H9 (cell line): Measurements from ENCODE around the gene IQCE. TPM values are rescaled to one million over a fixed set of nuclear protein-coding genes. Genes with fewer than 3 reads are reported as not detected.

Experiments
- DNase-seq: peaks from one replicate; pipeline ENCODE4 v3.0.0-alpha.2; 2017
- H2AFZ ChIP-seq: one replicate; pipeline ENCODE4 v1.6.1; 2013; ENCODE audit warnings: mild to moderate bottlenecking, low read length, control low read depth, moderate library complexity
- H2AK5ac ChIP-seq: 2 replicates; pipeline ENCODE4 v1.6.1; 2013; ENCODE audit warnings: low read length, control low read depth, mixed read lengths; ENCODE audit not compliant: insufficient read length
- H2BK120ac ChIP-seq: one replicate; pipeline ENCODE4 v1.6.1; 2013; ENCODE audit warnings: low read depth, mild to moderate bottlenecking, low read length, control low read depth, inconsistent platforms; ENCODE audit not compliant: poor library complexity, severe bottlenecking
- H2BK12ac ChIP-seq: 2 replicates; pipeline ENCODE4 v1.6.1; 2013; ENCODE audit warnings: low read length, control low read depth, mixed read lengths, low read depth; ENCODE audit not compliant: insufficient read length
- H2BK15ac ChIP-seq: 2 replicates; pipeline ENCODE4 v1.6.1; 2013; ENCODE audit warnings: low read depth, low read length, control low read depth
- H2BK20ac ChIP-seq: one replicate; pipeline ENCODE4 v1.6.1; 2013; ENCODE audit warnings: low read depth, mild to moderate bottlenecking, low read length, control low read depth, inconsistent platforms; ENCODE audit not compliant: poor library complexity, severe bottlenecking
- H2BK5ac ChIP-seq: 2 replicates; pipeline ENCODE4 v1.6.1; 2013; ENCODE audit warnings: low read length, control low read depth, mixed read lengths; ENCODE audit not compliant: insufficient read length
- H3K14ac ChIP-seq: 2 replicates; pipeline ENCODE4 v1.6.1; 2013; ENCODE audit warnings: low read length, control low read depth; ENCODE audit not compliant: insufficient read depth
- H3K18ac ChIP-seq: 2 replicates; pipeline ENCODE4 v1.6.1; 2013; ENCODE audit warnings: low read depth, mild to moderate bottlenecking, mixed read lengths, low read length, control low read depth; ENCODE audit not compliant: insufficient read length
- H3K23ac ChIP-seq: 2 replicates; pipeline ENCODE4 v1.6.1; 2013; ENCODE audit warnings: low read length, control low read depth, mixed read lengths, low read depth; ENCODE audit not compliant: insufficient read length
- H3K23me2 ChIP-seq: 2 replicates; pipeline ENCODE4 v1.6.1; 2013; ENCODE audit warnings: low read depth, mild to moderate bottlenecking, mixed read lengths, low read length, control low read depth; ENCODE audit not compliant: insufficient read length, poor library complexity, severe bottlenecking
- H3K27ac ChIP-seq: 2 replicates; pipeline ENCODE4 v1.5.1; 2013; ENCODE audit warnings: low read length, control low read depth, mixed read lengths, low read depth; ENCODE audit not compliant: insufficient read length
- H3K27me3 ChIP-seq: 2 replicates; pipeline ENCODE4 v1.6.1; 2013; ENCODE audit warnings: low read length, control low read depth, inconsistent platforms; ENCODE audit not compliant: insufficient read depth
- H3K4ac ChIP-seq: 2 replicates; pipeline ENCODE4 v1.6.1; 2013; ENCODE audit warnings: low read depth, mild to moderate bottlenecking, control low read depth, inconsistent platforms, low read length, moderate library complexity
- H3K4me1 ChIP-seq: 2 replicates; pipeline ENCODE4 v1.6.1; 2013; ENCODE audit warnings: low read length, control low read depth, inconsistent platforms; ENCODE audit not compliant: insufficient read depth
- H3K4me2 ChIP-seq: 2 replicates; pipeline ENCODE4 v1.6.1; 2013; ENCODE audit warnings: low read length, control low read depth, mixed read lengths; ENCODE audit not compliant: insufficient read length, insufficient read depth
- H3K56ac ChIP-seq: 2 replicates; pipeline ENCODE4 v1.6.1; 2013; ENCODE audit warnings: low read depth, mild to moderate bottlenecking, mixed read lengths, low read length, control low read depth; ENCODE audit not compliant: insufficient read length
- H3K79me1 ChIP-seq: 2 replicates; pipeline ENCODE4 v1.6.1; 2013; ENCODE audit warnings: low read depth, mild to moderate bottlenecking, moderate library complexity, low read length, control low read depth, inconsistent platforms; ENCODE audit not compliant: insufficient read depth, poor library complexity, severe bottlenecking
- H3K79me2 ChIP-seq: 2 replicates; pipeline ENCODE4 v1.6.1; 2013; ENCODE audit warnings: low read length, control low read depth, inconsistent platforms; ENCODE audit not compliant: insufficient read depth
- H3K9ac ChIP-seq: 2 replicates; pipeline ENCODE4 v1.6.1; 2013; ENCODE audit warnings: low read length, control low read depth, mixed read lengths; ENCODE audit not compliant: insufficient read length; ENCODE audit errors: extremely low read depth
- H3K9me3 ChIP-seq: one replicate; pipeline ENCODE4 v1.6.1; 2013; ENCODE audit warnings: low read depth, low read length, inconsistent platforms; ENCODE audit not compliant: control insufficient read depth
- H3T11ph ChIP-seq: one replicate; pipeline ENCODE4 v1.6.1; 2013; ENCODE audit warnings: mild to moderate bottlenecking, low read length, control low read depth, inconsistent platforms
- H4K20me1 ChIP-seq: one replicate; pipeline ENCODE4 v1.6.1; 2013; ENCODE audit not compliant: control insufficient read depth, insufficient read length, insufficient read depth
- H4K5ac ChIP-seq: 2 replicates; pipeline ENCODE4 v1.6.1; 2013; ENCODE audit warnings: low read depth, mild to moderate bottlenecking, mixed read lengths, low read length, control low read depth; ENCODE audit not compliant: insufficient read length
- H4K8ac ChIP-seq: replicated peaks from 2 replicates; pipeline ENCODE4 v1.6.1; 2013; ENCODE audit warnings: low read length, control low read depth, mixed read lengths, low read depth; ENCODE audit not compliant: insufficient read length
- H4K91ac ChIP-seq: 2 replicates; pipeline ENCODE4 v1.6.1; 2013; ENCODE audit warnings: low read depth, mild to moderate bottlenecking, moderate library complexity, mixed read lengths, low read length, control low read depth; ENCODE audit not compliant: insufficient read length
- H3K27ac Mint-ChIP-seq, 3 experiments: 2 replicates in 2 of 3; 3 replicates in 1 of 3; pipeline ENCODE4 v1.8.0; 2020 to 2021; ENCODE audit warnings: mixed read lengths in 3 of 3, mild to moderate bottlenecking in 1 of 3, moderate library complexity in 1 of 3
- H3K27me3 Mint-ChIP-seq: 2 replicates; pipeline ENCODE4 v1.8.0; 2021; ENCODE audit warnings: low read depth, mild to moderate bottlenecking, moderate library complexity, mixed read lengths
- H3K36me3 Mint-ChIP-seq, 3 experiments: 2 replicates in 2 of 3; 3 replicates in 1 of 3; pipeline ENCODE4 v1.8.0; 2020 to 2021; ENCODE audit warnings: low read depth in 3 of 3, mixed read lengths in 3 of 3; ENCODE audit not compliant: insufficient read depth in 1 of 3
- H3K4me1 Mint-ChIP-seq, 2 experiments: 2 replicates each; pipeline ENCODE4 v1.8.0; 2020; ENCODE audit warnings: mixed read lengths in 2 of 2
- H3K4me3 Mint-ChIP-seq, 2 experiments: 2 replicates in 1 of 2; 3 replicates in 1 of 2; pipeline ENCODE4 v1.8.0; 2020 to 2021; ENCODE audit warnings: mild to moderate bottlenecking in 2 of 2, mixed read lengths in 2 of 2, moderate library complexity in 1 of 2
- H3K9me3 Mint-ChIP-seq, 2 experiments: 2 replicates in 1 of 2; 3 replicates in 1 of 2; pipeline ENCODE4 v1.8.0; 2020; ENCODE audit warnings: mild to moderate bottlenecking in 2 of 2, mixed read lengths in 2 of 2, moderate library complexity in 1 of 2
- WGBS: extraction: QIAGEN DNeasy Blood & Tissue Kit; methylation state at CpG from one replicate; pipeline ENCODE4 v1.1.7; 2013; ENCODE audit warnings: missing lambda C conversion rate, low lambda C conversion rate, mixed read lengths; ENCODE audit not compliant: insufficient read length; ENCODE audit errors: extremely low coverage; 5-methylcytosine and 5-hydroxymethylcytosine counted together
- total RNA-seq: library from RNA; stranded (reverse); gene quantifications from 2 replicates; pipeline ENCODE4 v1.2.1, GENCODE V29; 2021
- TF ChIP-seq, protein P1 (sequence below): fragments of 200-600 bp; sonication (generic); conservative IDR thresholded peaks from 3 replicates; pipeline ENCODE4 v1.8.0; 2021; ENCODE audit warnings: antibody characterized with exemption, mild to moderate bottlenecking

The IQCE gene
- total RNA-seq, 1 experiment from 2014 or later = 7.0 TPM

- no CpG with 5 or more reads among the region's 13 CpGs for WGBS
- no peak overlapping the region for H3K27ac ChIP-seq
These were observed 38.5 kb downstream of the IQCE start for GRCh38 chr7:2597273-2597640.

More at GRCh38 chr7:2597273-2597640, 38.5 kb downstream of the IQCE start:
- Histone ChIP-seq H3K4me1 (no peaks in the 10 kb centered on the region), H3K23ac (no peak overlapping the region), H2BK20ac (no peak overlapping the region), H3K79me2 (no peaks in the 10 kb centered on the region), H2BK5ac (no peak overlapping the region), H3K27me3 (no peaks in the 10 kb centered on the region), H2BK120ac (no peak overlapping the region), H3K9me3 (no peaks in the 10 kb centered on the region), H3K4me2 (no peak overlapping the region), H3K14ac (no peak overlapping the region), H2AFZ (no peak overlapping the region), H4K8ac (no peak overlapping the region), H3K9ac (no peak overlapping the region), H2AK5ac (no peak overlapping the region), H3K79me1 (no peaks in the 10 kb centered on the region), H2BK12ac (no peak overlapping the region), H4K20me1 (no peaks in the 10 kb centered on the region), H3K56ac (no peak overlapping the region), H3K23me2 (no peaks in the 10 kb centered on the region), H3K18ac (no peak overlapping the region), H3K4ac (no peak overlapping the region), H2BK15ac (no peak overlapping the region), H3T11ph (no peak overlapping the region), H4K5ac (no peak overlapping the region), H4K91ac (no peak overlapping the region)
- DNase-seq = no peak
- TF ChIP-seq, protein P1, sequence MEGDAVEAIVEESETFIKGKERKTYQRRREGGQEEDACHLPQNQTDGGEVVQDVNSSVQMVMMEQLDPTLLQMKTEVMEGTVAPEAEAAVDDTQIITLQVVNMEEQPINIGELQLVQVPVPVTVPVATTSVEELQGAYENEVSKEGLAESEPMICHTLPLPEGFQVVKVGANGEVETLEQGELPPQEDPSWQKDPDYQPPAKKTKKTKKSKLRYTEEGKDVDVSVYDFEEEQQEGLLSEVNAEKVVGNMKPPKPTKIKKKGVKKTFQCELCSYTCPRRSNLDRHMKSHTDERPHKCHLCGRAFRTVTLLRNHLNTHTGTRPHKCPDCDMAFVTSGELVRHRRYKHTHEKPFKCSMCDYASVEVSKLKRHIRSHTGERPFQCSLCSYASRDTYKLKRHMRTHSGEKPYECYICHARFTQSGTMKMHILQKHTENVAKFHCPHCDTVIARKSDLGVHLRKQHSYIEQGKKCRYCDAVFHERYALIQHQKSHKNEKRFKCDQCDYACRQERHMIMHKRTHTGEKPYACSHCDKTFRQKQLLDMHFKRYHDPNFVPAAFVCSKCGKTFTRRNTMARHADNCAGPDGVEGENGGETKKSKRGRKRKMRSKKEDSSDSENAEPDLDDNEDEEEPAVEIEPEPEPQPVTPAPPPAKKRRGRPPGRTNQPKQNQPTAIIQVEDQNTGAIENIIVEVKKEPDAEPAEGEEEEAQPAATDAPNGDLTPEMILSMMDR = no peak
- H3K9me3 Mint-ChIP-seq = no peaks in the 10 kb centered on the region
- H3K27ac Mint-ChIP-seq = no peak overlapping the region; a peak in 1 of 7 replicates
- no peaks in the 10 kb centered on the region for H3K4me1 Mint-ChIP-seq
- H3K4me3 Mint-ChIP-seq = no peak overlapping the region
- no peaks in the 10 kb centered on the region for H3K27me3 Mint-ChIP-seq
- H3K36me3 Mint-ChIP-seq = peaks cover 4 to 10% (median 5%) of the 10 kb centered on the region in 3 experiments; a peak in 5 of 7 replicates
